IPS DF 4.7 (cell line): ENCODE measurements around the gene NR3C2.

ENCODE experiments used
- DNase-seq: peaks from one replicate; pipeline ENCODE4 v3.0.0-alpha.2; 2013; ENCODE audit warnings: low spot score; ENCODE audit errors: extremely low read depth

Gene NR3C2

DNA sequence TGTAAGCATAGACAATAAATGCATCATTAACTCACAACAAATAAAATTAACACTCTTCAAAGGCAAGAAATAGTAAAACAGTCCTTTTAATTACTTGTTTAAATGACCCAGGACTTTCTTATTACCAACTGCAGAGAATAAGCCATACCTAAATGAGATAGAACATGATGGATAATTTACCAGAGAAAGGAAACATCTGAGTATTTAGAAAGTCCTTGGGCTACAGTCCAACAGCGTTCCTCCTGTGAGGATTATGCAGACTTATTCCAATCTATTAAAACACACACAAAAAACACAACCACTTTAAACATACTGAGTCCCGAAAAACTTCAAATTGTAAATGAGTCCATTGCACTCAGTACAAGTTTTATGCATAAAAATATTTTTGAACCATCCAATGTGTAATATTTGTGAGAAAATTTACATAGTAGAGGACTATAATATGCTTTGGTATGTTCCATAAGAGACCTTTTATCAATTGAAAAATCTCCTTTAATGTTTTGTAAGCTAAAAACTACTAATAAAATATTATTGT, 129.2 kb downstream of the NR3C2 start:
- no peak for DNase-seq

GRCh38 chr4:148311526-148311925, 130.7 kb downstream of the NR3C2 start:
- no peak for DNase-seq

DNA sequence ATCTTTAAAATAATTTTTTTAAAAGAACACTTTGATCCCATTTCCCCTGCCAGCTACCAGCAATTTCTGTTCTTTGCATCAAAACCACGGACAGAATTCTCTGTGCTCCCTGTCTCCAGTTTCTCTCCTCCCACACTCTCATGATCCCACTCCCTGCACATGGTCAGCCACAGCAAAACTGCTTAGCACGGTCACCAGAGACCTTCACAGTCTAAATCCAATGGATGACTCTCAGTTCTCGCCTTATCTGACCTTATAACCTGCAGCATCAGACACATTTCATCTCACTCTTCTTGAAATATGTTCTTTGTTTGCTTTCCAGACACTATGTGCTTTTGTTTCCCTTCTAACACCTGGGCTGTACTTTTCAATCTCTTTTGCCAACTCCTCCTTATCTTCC, 131.5 kb downstream of the NR3C2 start:
- DNase-seq = no peak

DNA sequence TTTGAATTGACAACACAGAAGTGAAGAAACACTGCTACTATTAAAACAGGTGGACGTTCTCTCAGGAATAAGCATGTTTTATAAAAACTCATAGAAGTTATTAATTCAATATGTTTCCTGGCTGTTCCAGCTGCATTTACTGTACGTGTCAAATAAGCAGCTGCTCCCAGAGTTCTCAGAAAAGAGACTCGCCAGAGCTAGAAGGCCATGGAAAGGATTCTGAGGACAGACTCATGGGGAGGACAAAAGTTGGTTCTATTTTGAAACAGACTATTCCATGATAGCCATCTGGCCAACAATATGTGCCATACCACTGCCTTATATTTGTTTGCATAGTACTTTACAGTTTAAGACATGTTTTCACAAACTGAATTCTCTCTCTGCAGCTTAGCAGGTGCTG, 136.5 kb downstream of the NR3C2 start:
- no peak for DNase-seq

DNA sequence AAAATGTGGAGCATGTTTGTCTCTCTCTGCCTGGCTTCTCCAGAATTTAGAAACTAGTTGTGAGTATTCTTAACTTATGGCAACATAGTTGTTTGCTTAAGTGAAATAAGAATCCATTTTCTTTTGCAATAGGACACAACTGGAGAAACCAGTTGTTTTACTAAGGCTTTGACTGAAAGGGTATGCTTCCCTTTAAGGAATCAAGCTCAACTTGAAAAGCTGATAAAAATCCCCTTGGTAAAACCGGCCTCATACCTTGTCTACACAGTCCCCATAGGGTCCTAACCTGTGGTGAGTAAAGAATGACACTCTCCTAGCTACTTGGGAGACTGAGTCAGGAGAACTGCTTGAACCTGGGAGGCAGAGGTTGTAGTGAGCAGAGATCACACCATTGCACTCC, 139.8 kb downstream of the NR3C2 start:
- no peak for DNase-seq

DNA sequence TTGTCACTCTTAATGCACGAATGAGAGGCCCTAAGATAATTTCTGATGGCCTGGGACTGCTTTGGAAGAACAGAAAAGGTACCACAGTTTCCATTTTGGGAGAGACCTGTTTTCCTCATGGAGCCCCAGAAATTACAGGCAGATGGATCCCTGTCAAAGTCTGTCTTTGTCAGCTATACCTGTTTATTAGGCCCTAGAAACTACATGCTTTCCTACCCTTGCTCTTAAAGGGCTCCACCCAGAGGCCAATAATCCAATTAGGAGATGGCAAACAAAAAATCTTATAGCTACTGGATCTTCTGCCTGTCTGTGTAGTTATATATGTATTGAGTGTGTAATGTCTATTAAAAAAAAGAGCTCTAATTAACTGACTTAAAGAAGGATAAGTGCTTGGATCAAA, 141.3 kb downstream of the NR3C2 start:
- DNase-seq = peak; percentile 49

- DNase-seq = no peak
Observed at GRCh38 chr4:148299337-148299736, 142.9 kb downstream of the NR3C2 start.

- no peak for DNase-seq
Observed at GRCh38 chr4:148296498-148296897, 145.7 kb downstream of the NR3C2 start.

- DNase-seq = no peak
Observed at GRCh38 chr4:148295642-148296041, 146.6 kb downstream of the NR3C2 start.

- no peak for DNase-seq
Observed at GRCh38 chr4:148293571-148293970, 148.6 kb downstream of the NR3C2 start.

DNA sequence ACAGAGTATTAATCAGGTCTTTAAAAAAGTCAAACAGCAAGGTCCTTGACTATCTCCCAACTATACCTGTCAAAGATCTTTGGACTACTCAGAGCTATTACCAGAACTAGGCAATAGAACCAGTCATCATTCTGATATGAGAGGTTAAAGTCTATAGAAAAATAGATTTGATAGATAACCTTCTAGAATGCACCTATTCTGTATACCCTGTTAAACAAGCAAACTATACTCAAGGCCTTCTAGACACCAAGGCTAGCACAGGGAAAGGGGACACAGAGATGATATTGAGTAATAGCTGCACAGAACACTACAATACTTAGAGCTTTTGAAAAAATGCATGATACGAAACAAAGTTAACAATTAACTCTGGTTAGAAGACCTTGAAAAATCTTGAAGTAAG, 149.5 kb downstream of the NR3C2 start:
- no peak for DNase-seq

DNA sequence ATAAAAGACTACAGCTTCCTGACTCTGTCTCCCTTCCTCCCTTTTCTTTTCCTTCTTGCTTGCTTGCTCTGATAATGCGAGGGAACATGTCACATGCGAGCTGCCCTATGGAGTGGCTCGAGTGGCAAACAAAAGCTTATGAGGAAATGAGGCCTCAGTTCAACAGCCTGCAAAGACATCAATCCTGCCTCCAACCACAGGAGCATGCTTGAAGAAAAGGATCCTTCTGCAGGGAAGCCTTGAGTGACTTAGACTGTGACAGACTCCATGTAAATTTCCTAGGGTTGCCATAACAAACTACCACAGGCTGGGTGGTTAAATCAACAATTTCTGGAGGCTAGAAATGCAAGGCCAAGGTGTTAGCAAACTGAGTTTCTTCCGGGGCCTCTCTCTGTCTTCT, 152.5 kb downstream of the NR3C2 start:
- DNase-seq = no peak

DNA sequence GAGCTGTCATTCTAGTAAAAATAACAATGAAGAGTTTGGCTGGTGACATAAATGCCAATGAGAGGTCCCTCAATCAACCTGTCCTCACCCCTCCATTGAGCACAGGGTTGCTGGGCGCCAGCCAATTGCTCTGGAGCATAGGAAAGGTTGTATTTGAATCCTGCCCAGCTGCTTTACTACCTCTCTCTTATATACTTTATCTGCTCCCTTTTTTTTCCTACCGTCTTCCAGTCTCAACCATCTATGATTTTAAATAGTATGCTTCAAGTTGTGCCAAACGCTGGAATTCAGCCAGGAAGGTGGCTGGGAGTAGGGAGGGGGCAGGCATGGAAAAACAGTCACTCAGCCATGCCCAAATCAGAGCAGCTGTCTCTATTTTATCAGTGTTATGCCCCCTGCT, 153.8 kb downstream of the NR3C2 start:
- DNase-seq = no peak

- no peak for DNase-seq
Observed at GRCh38 chr4:148287111-148287510, 155.1 kb downstream of the NR3C2 start.

DNA sequence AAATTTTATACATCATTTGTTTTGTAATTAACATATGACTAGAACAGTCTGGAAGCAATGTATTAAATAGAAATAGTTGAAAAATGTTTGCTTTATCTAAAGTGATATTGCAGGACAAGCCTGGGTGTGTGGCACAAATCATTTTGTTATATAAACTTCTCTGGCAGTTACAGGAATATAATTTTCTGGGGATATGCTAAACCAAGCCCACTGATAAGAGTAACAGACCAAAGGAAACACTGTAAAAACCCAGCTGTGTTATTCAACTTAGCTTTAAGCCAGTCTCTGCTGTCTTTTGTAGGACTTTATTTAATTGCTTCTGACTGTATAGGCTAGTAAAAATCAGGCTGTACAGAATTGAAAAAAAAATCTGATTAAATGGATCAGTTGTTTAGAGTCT, 156.2 kb downstream of the NR3C2 start:
- no peak for DNase-seq

- DNase-seq = no peak
Observed at GRCh38 chr4:148283665-148284064, 158.5 kb downstream of the NR3C2 start.

GRCh38 chr4:148278310-148278709, 163.9 kb downstream of the NR3C2 start:
- no peak for DNase-seq

DNA sequence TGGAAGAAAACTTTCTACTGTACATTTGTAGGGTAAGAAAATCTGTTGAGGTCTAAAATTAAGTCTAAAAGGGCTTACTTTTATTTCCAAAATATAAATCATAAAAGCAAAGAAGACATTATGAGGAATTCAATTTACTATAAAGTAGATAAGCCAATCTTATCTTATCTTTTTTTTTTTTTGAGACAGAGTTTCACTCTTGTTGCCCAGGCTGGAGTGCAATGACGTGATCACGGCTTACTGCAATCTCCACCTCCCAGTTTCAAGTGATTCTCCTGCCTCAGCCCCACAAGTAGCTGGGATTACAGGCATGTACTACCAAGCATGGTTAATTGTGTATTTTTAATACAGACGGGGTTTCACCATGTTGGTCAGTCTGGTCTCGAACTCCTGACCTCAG, 166.9 kb downstream of the NR3C2 start:
- no peak for DNase-seq

DNA sequence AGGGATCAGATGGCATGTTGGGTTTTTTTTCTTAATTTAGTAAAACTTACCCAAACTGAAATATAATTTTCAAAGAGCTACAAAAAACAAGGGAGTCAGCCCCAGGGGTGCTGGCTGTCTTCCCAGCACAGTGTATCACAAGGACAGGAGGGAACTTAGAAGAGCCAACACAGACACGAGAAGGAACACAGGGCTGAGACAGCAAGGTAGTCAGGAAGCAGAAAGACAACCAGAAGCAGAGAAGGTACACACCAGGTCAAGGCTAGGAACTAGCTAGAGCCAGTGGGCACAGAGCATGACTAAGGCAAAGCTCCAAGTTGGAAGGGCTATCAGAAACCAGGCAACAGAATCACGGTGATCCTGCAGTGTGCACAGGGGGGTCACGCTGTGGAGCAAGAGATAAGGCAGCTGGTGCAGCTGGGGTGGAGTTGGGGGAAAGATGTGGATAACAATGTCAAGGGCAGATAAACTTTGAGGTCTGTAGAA, 168.7 kb downstream of the NR3C2 start:
- no peak for DNase-seq

DNA sequence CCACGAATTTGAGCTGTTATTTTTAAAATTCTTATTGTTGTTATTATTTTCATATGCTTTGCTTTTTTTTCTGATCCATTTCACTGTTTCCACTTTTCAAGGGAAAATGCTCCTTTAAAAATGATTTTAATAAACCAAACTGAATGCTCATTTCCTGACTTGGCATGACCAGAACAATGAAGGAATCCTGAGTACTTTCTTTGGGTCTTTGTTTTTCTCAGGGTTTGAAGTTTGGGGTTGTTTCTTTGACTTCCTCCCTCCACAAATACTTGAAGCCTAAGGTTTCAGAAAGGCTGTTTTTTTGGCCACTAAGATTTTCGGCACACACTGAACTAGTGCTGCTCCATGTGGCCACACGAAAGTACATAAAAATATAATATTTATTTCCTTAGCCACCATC, 171.0 kb downstream of the NR3C2 start:
- no peak for DNase-seq

- no peak for DNase-seq
Observed at GRCh38 chr4:148270630-148271029, 171.6 kb downstream of the NR3C2 start.

GRCh38 chr4:148268835-148269234, 173.4 kb downstream of the NR3C2 start:
- DNase-seq = no peak

- DNase-seq = no peak
Observed at GRCh38 chr4:148266921-148267320, 175.3 kb downstream of the NR3C2 start.

DNA sequence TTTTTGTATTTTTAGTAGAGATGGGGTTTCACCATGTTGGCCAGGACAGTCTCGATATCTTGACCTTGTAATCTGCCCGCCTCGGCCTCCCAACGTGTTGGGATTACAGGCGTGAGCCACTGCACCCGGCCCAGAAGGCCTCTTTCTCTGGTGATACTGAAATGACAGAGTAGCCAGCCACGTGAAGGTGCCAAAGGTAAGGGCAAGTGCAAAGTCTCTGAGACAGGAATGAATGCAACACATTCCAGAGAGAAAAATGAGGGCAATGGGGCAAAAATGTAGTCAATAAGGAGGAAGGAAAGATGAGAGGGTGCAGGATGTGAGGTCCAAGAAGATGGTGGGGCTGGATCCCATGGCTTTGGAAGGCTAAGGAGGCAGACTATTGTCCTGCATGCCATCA, 176.0 kb downstream of the NR3C2 start:
- DNase-seq = no peak
